K562 (cell line): ENCODE data around the gene DUS3L. TPM values are rescaled to one million over a fixed set of nuclear protein-coding genes. Genes with fewer than 3 reads are reported as not detected.

Source experiments
- ARID4B ChIP-seq: sonication (generic); formaldehyde crosslinking; IDR thresholded peaks from 2 replicates; pipeline ENCODE4 v1.8.0; 2022; ENCODE audit warnings: mild to moderate bottlenecking, missing genetic modification reagents
- DIDO1 ChIP-seq: fragments of 450-650 bp; IDR thresholded peaks from 2 replicates; pipeline ENCODE4 v1.6.1; 2016; ENCODE audit warnings: low read depth, missing biosample characterization, missing genetic modification characterization
- HDAC1 ChIP-seq, 2 experiments: fragments of 450-650 bp; IDR thresholded peaks; 2 replicates each; pipeline ENCODE4 v1.6.1; 2016 to 2017; ENCODE audit warnings: inconsistent platforms in 1 of 2, mild to moderate bottlenecking in 1 of 2, moderate library complexity in 1 of 2
- NR4A1 ChIP-seq, 2 experiments: fragments of 250-450 bp in 1 of 2; fragments of 450-650 bp in 1 of 2; sonication (Bioruptor Pico) in 1 of 2; IDR thresholded peaks; 2 replicates each; pipeline versions ENCODE4 v1.4.0 to v1.6.1; 2016 to 2020; ENCODE audit warnings: mild to moderate bottlenecking in 2 of 2, missing compliant biosample characterization in 1 of 2, missing genetic modification characterization in 1 of 2, moderate library complexity in 1 of 2
- RNF219 ChIP-seq: fragments of 250-450 bp; sonication (Bioruptor Pico); IDR thresholded peaks from 2 replicates; pipeline ENCODE4 v1.5.0; 2022; ENCODE audit warnings: mild to moderate bottlenecking
- ZBTB40 ChIP-seq, 2 experiments: fragments of 450-650 bp in 1 of 2; sonication (generic) in 1 of 2; formaldehyde crosslinking in 1 of 2; IDR thresholded peaks; 2 replicates each; pipeline versions ENCODE4 v1.7.1 to v1.9.0; 2016 to 2022; ENCODE audit warnings: inconsistent platforms in 1 of 2, mild to moderate bottlenecking in 1 of 2, missing genetic modification reagents in 1 of 2
- ZNF324 ChIP-seq: fragments of 250-450 bp; sonication (Bioruptor Pico); IDR thresholded peaks from 2 replicates; pipeline ENCODE4 v1.4.0; 2020; ENCODE audit warnings: mild to moderate bottlenecking
- ZNF778 ChIP-seq: fragments of 450-650 bp; formaldehyde crosslinking; IDR thresholded peaks from 2 replicates; pipeline ENCODE4 v1.4.0; 2020; ENCODE audit warnings: mild to moderate bottlenecking, moderate library complexity
- polyA plus RNA-seq, 8 experiments: library from polyadenylated mRNA; depleted of rRNA in 4 of 8; stranded (reverse) in 5 of 8; unstranded in 3 of 8; fragments of >200 nt; fragmentation: Nextera tagmentation in 2 of 8; fragmentation: Illumina TruSeq in 1 of 8; extraction: Ambion mirVana in 2 of 8; extraction: Trizol in 1 of 8; gene quantifications; 2 replicates each; pipeline versions ENCODE4 v1.2.1 to v1.2.3, GENCODE V29; 2011 to 2014; ENCODE audit warnings: inconsistent platforms in 1 of 8, missing spikeins in 1 of 8
- total RNA-seq, 7 experiments: library from RNA; depleted of rRNA in 6 of 7; stranded (reverse); fragments of >200 nt in 6 of 7; fragmentation: Illumina TruSeq in 2 of 7; extraction: Trizol in 2 of 7; gene quantifications; 2 replicates each; pipeline versions ENCODE4 v1.2.1 to v1.2.3, GENCODE V29; 2011 to 2021; ENCODE audit warnings: low replicate concordance in 1 of 7

DUS3L gene
- total and polyA plus RNA-seq, 9 of the 15 experiments (the other 6 are each of a cell fraction or from before 2014, with no cell fraction given) = 1.7 to 102 (median 77.5) TPM

GRCh38 chr19:5790559-5791520 lies at the start of gene DUS3L (continued):
- TF ChIP-seq ARID4B = peak; percentile 100
- TF ChIP-seq ZNF324 (CRISPR knock-in tag) = 0 out of 2 replicates have a peak, but pooled peaks have one; percentile 33
- TF ChIP-seq NR4A1 (CRISPR knock-in tag; IDR thresholded peaks at IDR 0.05) = peak; percentile 96
- peak; percentile 59 for TF ChIP-seq NR4A1 (tag; IDR thresholded peaks at IDR 0.05)
- no peak for TF ChIP-seq ZNF778 (CRISPR knock-in tag)
- TF ChIP-seq DIDO1 (tag) = peak; percentile 79
- TF ChIP-seq RNF219 = no peak
- peak in 1 of 2 experiments; percentile 99; a peak in 3 of 4 replicates for TF ChIP-seq HDAC1 (IDR thresholded peaks at IDR 0.05)
- TF ChIP-seq ZBTB40 (IDR thresholded peaks at IDR 0.05) = peak; percentile 98
- no peak for TF ChIP-seq ZBTB40 (CRISPR knock-in tag; IDR thresholded peaks at IDR 0.05)
